Prostate gland (tissue), 2 donors: Measurements from ENCODE around the gene ASIC4. TPM values are rescaled to one million over a fixed set of nuclear protein-coding genes. Genes with fewer than 3 reads are reported as not detected.
A peak's percentile ranks its signal among the peaks of the same experiment; 100 is the strongest.

Experiments used
- DNase-seq: peaks from one replicate; pipeline ENCODE4 v3.0.0-alpha.2; 2019; ENCODE audit warnings: low spot score
- H3K27ac ChIP-seq, 2 donors: fragments of 200-600 bp; sonication (generic); 2 replicates each; pipeline ENCODE4 v1.5.1; 2017 to 2019
- H3K27me3 ChIP-seq: fragments of 200-600 bp; sonication (generic); replicated peaks from 2 replicates; pipeline ENCODE4 v1.5.1; 2019; ENCODE audit not compliant: insufficient read depth
- H3K36me3 ChIP-seq, 2 donors: fragments of 200-600 bp; sonication (generic); 1 replicate in 1 of 2; 2 replicates in 1 of 2; pipeline versions ENCODE4 v1.5.1 to v1.8.1; 2017 to 2019
- H3K4me1 ChIP-seq: fragments of 200-600 bp; sonication (generic); replicated peaks from 2 replicates; pipeline ENCODE4 v1.5.1; 2019
- H3K4me3 ChIP-seq, 2 donors: fragments of 200-600 bp; sonication (generic); 2 replicates each; pipeline ENCODE4 v1.5.1; 2017 to 2019
- H3K9me3 ChIP-seq: fragments of 200-600 bp; sonication (generic); 2 replicates; pipeline ENCODE4 v1.5.1; 2017
- CTCF ChIP-seq, 4 experiments: fragments of 200-600 bp in 2 of 4; fragments of 450-650 bp in 2 of 4; sonication (generic) in 2 of 4; IDR thresholded peaks; 1 replicate in 3 of 4; 2 replicates in 1 of 4; pipeline ENCODE4 v1.5.1; 2016 to 2019; ENCODE audit warnings: antibody characterized with exemption in 4 of 4, mild to moderate bottlenecking in 2 of 4, moderate library complexity in 2 of 4
- POLR2A ChIP-seq: fragments of 450-650 bp; IDR thresholded peaks from one replicate; pipeline ENCODE4 v1.6.1; 2016; ENCODE audit warnings: antibody characterized with exemption, mild to moderate bottlenecking
- POLR2AphosphoS5 ChIP-seq: sonication (generic); formaldehyde crosslinking; IDR thresholded peaks from one replicate; pipeline ENCODE4 v1.6.1; 2017; ENCODE audit warnings: antibody characterized with exemption
- WGBS: methylation state at CpG from one replicate; pipeline ENCODE4 v1.1.5; 2018; 5-methylcytosine and 5-hydroxymethylcytosine counted together
- intact Hi-C: fragments of 100-400 bp; cut with DNase I; formaldehyde crosslinking; loops from one replicate; pipeline ENCODE4 v1.14.2; 2022
- total RNA-seq, 2 donors: library from RNA; depleted of rRNA; stranded (reverse); fragments of >200 nt; gene quantifications; one replicate each; pipeline ENCODE4 v1.1.0, GENCODE V29; 2016

ASIC4 gene
- total RNA-seq, 2 donors from 2014 or later = 0.09 to 0.45 TPM

GRCh38 chr2:219498280-219499057 is 15.8 kb upstream of the ASIC4 start, which contains the start of gene GMPPA:
TSS of gene GMPPA (plus strand) at chr2:219498891. CDS start at chr2:219499976, 1,085 bp downstream.
- peak within 1 kb of the TSS; percentile 90 to 95 for H3K27ac ChIP-seq
- H3K36me3 ChIP-seq = no peaks in the 10 kb centered on the region
- 1% methylated on average over 49 of the region's 49 CpGs for WGBS
- no peaks in the 10 kb centered on the region for H3K27me3 ChIP-seq
- TF ChIP-seq POLR2AphosphoS5 = peak; percentile 99
- TF ChIP-seq POLR2A = peak; percentile 82
- TF ChIP-seq CTCF (IDR thresholded peaks at IDR 0.05) = peak in 1 of 4 experiments; percentile 17
- intact Hi-C loops = loop anchor here (5.0 kb wide), 1 partner anchor 36 kb away; no protein-coding TSS in a partner anchor
- H3K4me1 ChIP-seq = peaks cover 12% of the 10 kb centered on the region
- DNase-seq = peak; percentile 97
- H3K4me3 ChIP-seq = peak within 1 kb of the TSS; percentile 64 to 73
- H3K9me3 ChIP-seq = no peaks in the 10 kb centered on the region

GRCh38 chr2:219499058-219499307 is 15.3 kb upstream of the ASIC4 start:
- DNase-seq = no peak
- Histone ChIP-seq H3K4me1 (peaks cover 12% of the 10 kb centered on the region), H3K4me3 (peak overlapping the region; percentile 64 to 73), H3K36me3 (no peaks in the 10 kb centered on the region), H3K9me3 (no peaks in the 10 kb centered on the region), H3K27me3 (no peaks in the 10 kb centered on the region), H3K27ac (peak overlapping the region; percentile 90 to 95)
- 0% methylated on average over 3 of the region's 3 CpGs for WGBS
- TF ChIP-seq POLR2A = no peak
- TF ChIP-seq POLR2AphosphoS5 = no peak
- no peak for TF ChIP-seq CTCF (IDR thresholded peaks at IDR 0.05)
- intact Hi-C loops = loop anchor here (5.0 kb wide), 1 partner anchor 37 kb away; no protein-coding TSS in a partner anchor

- 44% methylated on average over 1 of the region's 1 CpG for WGBS
- H3K27me3 ChIP-seq = no peaks in the 10 kb centered on the region
- DNase-seq = no peak
- H3K4me3 ChIP-seq = peak overlapping the region; percentile 64 to 73
- H3K36me3 ChIP-seq = no peaks in the 10 kb centered on the region
- no peak for TF ChIP-seq CTCF (IDR thresholded peaks at IDR 0.05)
- TF ChIP-seq POLR2AphosphoS5 = no peak
- TF ChIP-seq POLR2A = no peak
- H3K4me1 ChIP-seq = peaks cover 12% of the 10 kb centered on the region
- no peak overlapping the region for H3K27ac ChIP-seq
- intact Hi-C loops = loop anchor here (5.0 kb wide), 1 partner anchor 37 kb away; no protein-coding TSS in a partner anchor
- H3K9me3 ChIP-seq = no peaks in the 10 kb centered on the region
Measured at GRCh38 chr2:219499555-219499954, 14.7 kb upstream of the ASIC4 start.

- Histone ChIP-seq H3K4me1 (peaks cover 12% of the 10 kb centered on the region), H3K27ac (no peak overlapping the region), H3K36me3 (no peaks in the 10 kb centered on the region), H3K4me3 (no peak overlapping the region), H3K9me3 (no peaks in the 10 kb centered on the region), H3K27me3 (no peaks in the 10 kb centered on the region)
- DNase-seq = no peak
- intact Hi-C loops = no loop called here
- 72% methylated on average over 2 of the region's 2 CpGs for WGBS
- TF ChIP-seq POLR2AphosphoS5 (no peak), POLR2A (no peak), CTCF (IDR thresholded peaks at IDR 0.05) (no peak)
Measured at GRCh38 chr2:219500135-219500534, 14.1 kb upstream of the ASIC4 start.

- no peaks in the 10 kb centered on the region for H3K9me3 ChIP-seq
- peaks cover 12% of the 10 kb centered on the region for H3K4me1 ChIP-seq
- no peak overlapping the region for H3K4me3 ChIP-seq
- WGBS = 94% methylated on average over 14 of the region's 14 CpGs
- H3K27me3 ChIP-seq = no peaks in the 10 kb centered on the region
- TF ChIP-seq CTCF (IDR thresholded peaks at IDR 0.05) (no peak), POLR2AphosphoS5 (no peak), POLR2A (no peak)
- intact Hi-C loops = no loop called here
- H3K36me3 ChIP-seq = peaks cover 0 to 8% of the 10 kb centered on the region in 2 donors
- H3K27ac ChIP-seq = no peak overlapping the region
- no peak for DNase-seq
Measured at GRCh38 chr2:219501849-219502248, 12.4 kb upstream of the ASIC4 start.
